Measurements from ENCODE around the gene PIH1D2. TPM values are rescaled to one million over a fixed set of nuclear protein-coding genes. Genes with fewer than 3 reads are reported as not detected.
"Not testable (repeated sequence)": the region's sequence is repeated elsewhere in the genome, so short reads cannot be mapped to it uniquely, and the experiment has no call there.

Gene PIH1D2
- polyA plus RNA-seq, 1 donor from 2014 or later: 4.7 TPM

DNA sequence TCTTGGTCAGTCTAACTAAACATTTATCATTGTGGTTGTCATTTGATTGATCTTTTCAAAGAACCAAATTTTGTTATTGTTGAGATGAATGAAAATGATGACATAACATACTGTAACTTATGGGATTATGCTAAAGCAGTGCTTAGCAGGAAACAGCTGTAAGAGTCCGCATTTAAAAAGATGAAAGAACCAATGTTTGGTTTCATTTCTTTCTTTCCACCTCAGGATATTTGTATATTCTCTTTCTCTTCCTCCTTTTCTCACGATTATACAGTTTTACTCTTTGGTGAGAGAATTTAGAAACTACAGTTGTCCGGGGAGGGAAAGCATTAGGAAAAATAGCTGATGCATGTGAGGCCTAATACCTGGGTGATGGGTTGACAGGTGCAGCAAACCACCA is 23.1 kb downstream of the PIH1D2 start:
- Histone ChIP-seq H4K20me1 (ENCODE audit: insufficient read depth) (no peaks in the 10 kb centered on the region), H3F3A (ENCODE audit: insufficient read depth, low read length, poor library complexity, severe bottlenecking) (no peaks in the 10 kb centered on the region), H3K36me3 (ENCODE audit: insufficient read depth, low read length) (no peaks in the 10 kb centered on the region), H2AFZ (ENCODE audit: low read depth, low read length) (no peak overlapping the region), H3K27me3 (ENCODE audit: insufficient read depth, low read depth, low read length) (no peaks in the 10 kb centered on the region), H3K79me2 (replicated peaks; ENCODE audit: insufficient read depth, low read length) (no peaks in the 10 kb centered on the region), H3K4me2 (ENCODE audit: low read length) (no peak overlapping the region), H3K4me3 (ENCODE audit: low read length) (no peak overlapping the region), H3K9me3 (ENCODE audit: low read length) (no peaks in the 10 kb centered on the region), H3K9me2 (ENCODE audit: insufficient read depth, low read length) (no peaks in the 10 kb centered on the region), H3K9ac (ENCODE audit: low read length) (no peak overlapping the region), H3K27ac (ENCODE audit: low read length) (no peak overlapping the region)
- TF ChIP-seq, protein P1, sequence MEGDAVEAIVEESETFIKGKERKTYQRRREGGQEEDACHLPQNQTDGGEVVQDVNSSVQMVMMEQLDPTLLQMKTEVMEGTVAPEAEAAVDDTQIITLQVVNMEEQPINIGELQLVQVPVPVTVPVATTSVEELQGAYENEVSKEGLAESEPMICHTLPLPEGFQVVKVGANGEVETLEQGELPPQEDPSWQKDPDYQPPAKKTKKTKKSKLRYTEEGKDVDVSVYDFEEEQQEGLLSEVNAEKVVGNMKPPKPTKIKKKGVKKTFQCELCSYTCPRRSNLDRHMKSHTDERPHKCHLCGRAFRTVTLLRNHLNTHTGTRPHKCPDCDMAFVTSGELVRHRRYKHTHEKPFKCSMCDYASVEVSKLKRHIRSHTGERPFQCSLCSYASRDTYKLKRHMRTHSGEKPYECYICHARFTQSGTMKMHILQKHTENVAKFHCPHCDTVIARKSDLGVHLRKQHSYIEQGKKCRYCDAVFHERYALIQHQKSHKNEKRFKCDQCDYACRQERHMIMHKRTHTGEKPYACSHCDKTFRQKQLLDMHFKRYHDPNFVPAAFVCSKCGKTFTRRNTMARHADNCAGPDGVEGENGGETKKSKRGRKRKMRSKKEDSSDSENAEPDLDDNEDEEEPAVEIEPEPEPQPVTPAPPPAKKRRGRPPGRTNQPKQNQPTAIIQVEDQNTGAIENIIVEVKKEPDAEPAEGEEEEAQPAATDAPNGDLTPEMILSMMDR (IDR thresholded peaks at IDR 0.05; ENCODE audit: poor library complexity, severe bottlenecking): no peak
- TF ChIP-seq RAD21 (conservative IDR thresholded peaks at IDR 0.05) (no peak), EP300 (conservative IDR thresholded peaks at IDR 0.05; ENCODE audit: poor library complexity, severe bottlenecking) (no peak), TAF1 (IDR thresholded peaks at IDR 0.05; ENCODE audit: low read depth) (no peak), POLR2AphosphoS5 (IDR thresholded peaks at IDR 0.05) (no peak), MXI1 (conservative IDR thresholded peaks at IDR 0.05; ENCODE audit: poor library complexity, severe bottlenecking) (no peak), EZH2 (IDR thresholded peaks at IDR 0.05; ENCODE audit: borderline replicate concordance, insufficient read depth, low read length, poor library complexity, severe bottlenecking) (no peak), SMC3 (conservative IDR thresholded peaks at IDR 0.05; ENCODE audit: poor library complexity) (no peak)
- TF ChIP-seq, protein P2, sequence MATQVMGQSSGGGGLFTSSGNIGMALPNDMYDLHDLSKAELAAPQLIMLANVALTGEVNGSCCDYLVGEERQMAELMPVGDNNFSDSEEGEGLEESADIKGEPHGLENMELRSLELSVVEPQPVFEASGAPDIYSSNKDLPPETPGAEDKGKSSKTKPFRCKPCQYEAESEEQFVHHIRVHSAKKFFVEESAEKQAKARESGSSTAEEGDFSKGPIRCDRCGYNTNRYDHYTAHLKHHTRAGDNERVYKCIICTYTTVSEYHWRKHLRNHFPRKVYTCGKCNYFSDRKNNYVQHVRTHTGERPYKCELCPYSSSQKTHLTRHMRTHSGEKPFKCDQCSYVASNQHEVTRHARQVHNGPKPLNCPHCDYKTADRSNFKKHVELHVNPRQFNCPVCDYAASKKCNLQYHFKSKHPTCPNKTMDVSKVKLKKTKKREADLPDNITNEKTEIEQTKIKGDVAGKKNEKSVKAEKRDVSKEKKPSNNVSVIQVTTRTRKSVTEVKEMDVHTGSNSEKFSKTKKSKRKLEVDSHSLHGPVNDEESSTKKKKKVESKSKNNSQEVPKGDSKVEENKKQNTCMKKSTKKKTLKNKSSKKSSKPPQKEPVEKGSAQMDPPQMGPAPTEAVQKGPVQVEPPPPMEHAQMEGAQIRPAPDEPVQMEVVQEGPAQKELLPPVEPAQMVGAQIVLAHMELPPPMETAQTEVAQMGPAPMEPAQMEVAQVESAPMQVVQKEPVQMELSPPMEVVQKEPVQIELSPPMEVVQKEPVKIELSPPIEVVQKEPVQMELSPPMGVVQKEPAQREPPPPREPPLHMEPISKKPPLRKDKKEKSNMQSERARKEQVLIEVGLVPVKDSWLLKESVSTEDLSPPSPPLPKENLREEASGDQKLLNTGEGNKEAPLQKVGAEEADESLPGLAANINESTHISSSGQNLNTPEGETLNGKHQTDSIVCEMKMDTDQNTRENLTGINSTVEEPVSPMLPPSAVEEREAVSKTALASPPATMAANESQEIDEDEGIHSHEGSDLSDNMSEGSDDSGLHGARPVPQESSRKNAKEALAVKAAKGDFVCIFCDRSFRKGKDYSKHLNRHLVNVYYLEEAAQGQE (IDR thresholded peaks at IDR 0.05; ENCODE audit: borderline replicate concordance): no peak

DNA sequence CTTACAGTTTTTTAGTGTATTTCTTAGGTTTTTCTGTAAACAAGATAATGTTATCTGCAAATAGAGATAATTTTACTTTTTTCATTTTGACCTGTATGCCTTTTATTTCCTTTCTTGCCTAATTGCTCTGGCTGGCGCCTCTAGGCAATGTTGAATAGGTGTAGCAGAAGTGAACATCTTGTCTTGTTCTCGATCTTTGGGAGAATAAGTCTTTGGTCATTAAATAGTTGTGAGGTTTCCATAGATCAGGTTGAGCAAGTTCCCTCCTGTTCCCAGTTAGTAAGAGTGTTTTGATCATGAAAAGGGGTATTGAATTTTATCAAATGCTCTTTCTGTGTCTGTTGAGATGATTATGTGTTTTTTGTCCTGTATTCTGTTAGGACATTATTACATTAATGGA is 24.0 kb downstream of the PIH1D2 start:
- no peaks in the 10 kb centered on the region for H3F3A ChIP-seq (ENCODE audit: insufficient read depth, low read length, poor library complexity, severe bottlenecking)
- no peaks in the 10 kb centered on the region for H3K79me2 ChIP-seq (replicated peaks; ENCODE audit: insufficient read depth, low read length)
- no peak overlapping the region for H3K27ac ChIP-seq (ENCODE audit: low read length)
- H2AFZ ChIP-seq (ENCODE audit: low read depth, low read length): no peak overlapping the region
- no peak overlapping the region for H3K4me2 ChIP-seq (ENCODE audit: low read length)
- no peaks in the 10 kb centered on the region for H4K20me1 ChIP-seq (ENCODE audit: insufficient read depth)
- H3K9me2 ChIP-seq (ENCODE audit: insufficient read depth, low read length): no peaks in the 10 kb centered on the region
- no peak overlapping the region for H3K4me3 ChIP-seq (ENCODE audit: low read length)
- H3K27me3 ChIP-seq (ENCODE audit: insufficient read depth, low read depth, low read length): no peaks in the 10 kb centered on the region
- no peaks in the 10 kb centered on the region for H3K36me3 ChIP-seq (ENCODE audit: insufficient read depth, low read length)
- no peaks in the 10 kb centered on the region for H3K9me3 ChIP-seq (ENCODE audit: low read length)
- no peak overlapping the region for H3K9ac ChIP-seq (ENCODE audit: low read length)
- TF ChIP-seq EZH2 (IDR thresholded peaks at IDR 0.05; ENCODE audit: borderline replicate concordance, insufficient read depth, low read length, poor library complexity, severe bottlenecking) (no peak), RAD21 (conservative IDR thresholded peaks at IDR 0.05) (no peak), MXI1 (conservative IDR thresholded peaks at IDR 0.05; ENCODE audit: poor library complexity, severe bottlenecking) (no peak), TAF1 (IDR thresholded peaks at IDR 0.05; ENCODE audit: low read depth) (no peak), SMC3 (conservative IDR thresholded peaks at IDR 0.05; ENCODE audit: poor library complexity) (no peak), POLR2AphosphoS5 (IDR thresholded peaks at IDR 0.05) (no peak), EP300 (conservative IDR thresholded peaks at IDR 0.05; ENCODE audit: poor library complexity, severe bottlenecking) (no peak)
- TF ChIP-seq, protein P2 (IDR thresholded peaks at IDR 0.05; ENCODE audit: borderline replicate concordance): no peak
- TF ChIP-seq, protein P1 (IDR thresholded peaks at IDR 0.05; ENCODE audit: poor library complexity, severe bottlenecking): no peak

DNA sequence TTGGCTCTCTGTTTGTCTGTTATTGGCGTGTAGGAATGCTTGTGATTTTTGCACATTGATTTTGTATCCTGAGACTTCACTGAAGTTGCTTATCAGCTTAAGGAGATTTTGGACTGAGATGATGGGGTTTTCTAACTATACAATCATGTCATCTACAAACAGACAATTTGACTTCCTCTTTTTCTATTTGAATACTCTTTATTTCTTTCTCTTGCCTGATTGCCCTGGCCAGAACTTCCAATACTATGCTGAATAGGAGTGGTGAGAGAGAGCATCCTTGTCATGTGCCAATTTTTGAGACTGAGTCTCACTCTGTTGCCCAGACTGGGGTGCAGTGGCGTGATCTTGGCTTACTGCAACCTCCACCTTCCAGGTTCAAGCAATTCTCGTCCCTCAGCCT is 25.6 kb downstream of the PIH1D2 start:
- H3K9ac ChIP-seq (ENCODE audit: low read length); H3K4me2 ChIP-seq (ENCODE audit: low read length); H3K4me3 ChIP-seq (ENCODE audit: low read length); H2AFZ ChIP-seq (ENCODE audit: low read depth, low read length); H4K20me1 ChIP-seq (ENCODE audit: insufficient read depth); H3K27me3 ChIP-seq (ENCODE audit: insufficient read depth, low read depth, low read length); H3K36me3 ChIP-seq (ENCODE audit: insufficient read depth, low read length); H3K9me2 ChIP-seq (ENCODE audit: insufficient read depth, low read length); H3F3A ChIP-seq (ENCODE audit: insufficient read depth, low read length, poor library complexity, severe bottlenecking); H3K27ac ChIP-seq (ENCODE audit: low read length); H3K9me3 ChIP-seq (ENCODE audit: low read length); H3K79me2 ChIP-seq (replicated peaks; ENCODE audit: insufficient read depth, low read length): not testable (repeated sequence)
